HCT116 (cell line): ENCODE data around the gene FAM120A.

Experiments
- ATF3 ChIP-seq: IDR thresholded peaks from 2 replicates; pipeline ENCODE4 v1.6.1; 2012
- CTCF ChIP-seq, 3 experiments: fragments of 200-600 bp in 1 of 3; sonication (generic) in 1 of 3; IDR thresholded peaks in 2 of 3; conservative IDR thresholded peaks in 1 of 3; 2 replicates each; pipeline ENCODE4 v1.5.1; 2012 to 2017; ENCODE audit warnings: low read depth in 2 of 3, low read length in 2 of 3, antibody characterized with exemption in 1 of 3, borderline replicate concordance in 1 of 3, control low read depth in 1 of 3, mild to moderate bottlenecking in 1 of 3, mixed read lengths in 1 of 3, mixed run types in 1 of 3, moderate library complexity in 1 of 3; ENCODE audit not compliant: insufficient read depth in 1 of 3
- EZH2 ChIP-seq: fragments of 200-600 bp; sonication (generic); IDR thresholded peaks from 2 replicates; pipeline ENCODE4 v1.6.1; 2017; ENCODE audit warnings: antibody characterized with exemption, mixed run types
- JUND ChIP-seq: IDR thresholded peaks from 2 replicates; pipeline ENCODE4 v1.6.1; 2012
- MAX ChIP-seq: IDR thresholded peaks from 2 replicates; pipeline ENCODE4 v1.6.1; 2012
- POLR2A ChIP-seq: IDR thresholded peaks from 2 replicates; pipeline ENCODE4 v1.7.0; 2011; ENCODE audit warnings: borderline replicate concordance; ENCODE audit not compliant: insufficient read depth, insufficient read length; ENCODE audit errors: extremely low read depth
- POLR2AphosphoS5 ChIP-seq: IDR thresholded peaks from 2 replicates; pipeline ENCODE4 v1.6.1; 2011; ENCODE audit warnings: mild to moderate bottlenecking, low read depth, low read length, moderate library complexity
- RAD21 ChIP-seq: IDR thresholded peaks from 2 replicates; pipeline ENCODE4 v1.6.1; 2012; ENCODE audit warnings: low read depth, mild to moderate bottlenecking
- REST ChIP-seq: IDR thresholded peaks from 2 replicates; pipeline ENCODE4 v1.6.1; 2012; ENCODE audit warnings: low read depth
- SIN3A ChIP-seq: IDR thresholded peaks from 2 replicates; pipeline ENCODE4 v1.6.1; 2012; ENCODE audit warnings: low read depth
- SRF ChIP-seq: IDR thresholded peaks from 2 replicates; pipeline ENCODE4 v1.6.1; 2012; ENCODE audit warnings: low read depth
- ZBTB33 ChIP-seq: IDR thresholded peaks from 2 replicates; pipeline ENCODE4 v1.6.1; 2011; ENCODE audit warnings: mild to moderate bottlenecking, low read length, moderate library complexity; ENCODE audit not compliant: insufficient replicate concordance; ENCODE audit errors: extremely low read depth
- ZNF274 ChIP-seq: fragments of 200-500 bp; sonication (Bioruptor generic); IDR thresholded peaks from 2 replicates; pipeline ENCODE4 v1.6.1; 2014; ENCODE audit warnings: mild to moderate bottlenecking, low read depth, low read length, inconsistent platforms

GRCh38 chr9:93603906-93604326 is 152.4 kb downstream of the FAM120A start:
- TF ChIP-seq EZH2 = no peak
- no peak for TF ChIP-seq CTCF (IDR thresholded peaks at IDR 0.05 in 2 of 3, conservative IDR thresholded peaks at IDR 0.05 in 1 of 3; ENCODE audit: borderline replicate concordance in 1 of 3, insufficient read depth in 1 of 3, low read depth in 2 of 3, low read length in 2 of 3)
- no peak for TF ChIP-seq RAD21
- no peak for TF ChIP-seq SRF
- no peak for TF ChIP-seq POLR2A
- no peak for TF ChIP-seq REST
- no peak for TF ChIP-seq JUND
- TF ChIP-seq ZNF274 = no peak
- no peak for TF ChIP-seq POLR2AphosphoS5
- TF ChIP-seq MAX = no peak
- no peak for TF ChIP-seq ATF3
- TF ChIP-seq ZBTB33 = no peak
- TF ChIP-seq SIN3A = no peak
